ENCODE data around the gene KRT36.

DNA sequence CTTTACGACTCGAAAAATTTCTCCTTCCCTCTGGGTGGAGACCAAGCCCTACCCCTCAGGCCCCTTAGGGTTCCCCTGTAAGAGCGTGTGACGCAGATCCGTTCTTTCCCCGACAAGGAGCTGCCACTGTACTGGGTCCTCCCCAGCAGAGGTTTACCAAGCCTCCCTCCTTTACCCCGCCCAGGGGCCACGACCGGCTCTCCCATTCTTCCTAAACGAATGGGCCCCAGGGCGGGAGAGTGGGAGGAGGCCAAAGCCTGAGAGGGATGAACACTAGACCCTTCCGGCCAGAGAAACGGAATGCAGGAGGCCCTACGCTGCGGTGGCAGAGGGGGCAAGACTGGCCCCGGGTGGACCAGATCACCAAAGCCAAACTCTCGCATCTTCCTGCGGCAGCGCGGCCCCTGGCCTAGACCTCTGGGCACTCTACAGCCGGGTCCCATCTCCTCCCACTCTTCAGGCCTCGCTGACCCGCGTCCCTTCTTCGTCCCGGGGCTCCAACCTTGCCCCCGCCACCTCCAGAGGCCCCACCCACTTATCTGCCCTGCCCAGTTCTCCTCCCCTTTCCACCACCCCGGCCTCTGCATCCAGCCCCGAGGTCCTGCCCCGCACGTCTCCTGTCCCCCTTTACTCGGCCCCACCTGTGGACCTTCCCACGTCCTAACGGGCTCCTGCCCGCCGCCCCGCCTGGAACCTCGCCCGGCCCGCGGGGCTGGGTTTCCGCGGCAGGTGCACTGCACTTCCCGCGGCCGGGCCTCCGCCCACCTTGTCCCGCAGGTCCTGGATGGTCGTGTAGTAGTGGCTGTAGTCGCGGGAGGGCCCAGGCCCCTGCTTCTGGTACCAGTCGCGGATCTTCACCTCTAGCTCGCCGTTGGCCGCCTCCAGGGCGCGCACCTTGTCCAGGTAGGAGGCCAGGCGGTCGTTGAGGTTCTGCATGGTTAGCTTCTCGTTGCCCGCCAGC, 37.6 kb upstream of the KRT36 start:
- TF ChIP-seq, protein P1, sequence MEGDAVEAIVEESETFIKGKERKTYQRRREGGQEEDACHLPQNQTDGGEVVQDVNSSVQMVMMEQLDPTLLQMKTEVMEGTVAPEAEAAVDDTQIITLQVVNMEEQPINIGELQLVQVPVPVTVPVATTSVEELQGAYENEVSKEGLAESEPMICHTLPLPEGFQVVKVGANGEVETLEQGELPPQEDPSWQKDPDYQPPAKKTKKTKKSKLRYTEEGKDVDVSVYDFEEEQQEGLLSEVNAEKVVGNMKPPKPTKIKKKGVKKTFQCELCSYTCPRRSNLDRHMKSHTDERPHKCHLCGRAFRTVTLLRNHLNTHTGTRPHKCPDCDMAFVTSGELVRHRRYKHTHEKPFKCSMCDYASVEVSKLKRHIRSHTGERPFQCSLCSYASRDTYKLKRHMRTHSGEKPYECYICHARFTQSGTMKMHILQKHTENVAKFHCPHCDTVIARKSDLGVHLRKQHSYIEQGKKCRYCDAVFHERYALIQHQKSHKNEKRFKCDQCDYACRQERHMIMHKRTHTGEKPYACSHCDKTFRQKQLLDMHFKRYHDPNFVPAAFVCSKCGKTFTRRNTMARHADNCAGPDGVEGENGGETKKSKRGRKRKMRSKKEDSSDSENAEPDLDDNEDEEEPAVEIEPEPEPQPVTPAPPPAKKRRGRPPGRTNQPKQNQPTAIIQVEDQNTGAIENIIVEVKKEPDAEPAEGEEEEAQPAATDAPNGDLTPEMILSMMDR (IDR thresholded peaks at IDR 0.05): peak in 1 of 4 experiments; percentile 11
- TF ChIP-seq POLR2A (IDR thresholded peaks at IDR 0.05) (peak; percentile 21), POLR2AphosphoS5 (IDR thresholded peaks at IDR 0.05) (no peak)
